NCI-H187 treated with DMSO at 0.1 percent for 48 hours (cell line): ENCODE data around the gene TTC33.
"Not testable (repeated sequence)": the region's sequence is repeated elsewhere in the genome, so short reads cannot be mapped to it uniquely, and the experiment has no call there.

ENCODE experiments used
- DNase-seq: peaks from one replicate; lab custom pipeline; 2025; lab: John Stamatoyannopoulos, UW

TTC33 gene

DNA sequence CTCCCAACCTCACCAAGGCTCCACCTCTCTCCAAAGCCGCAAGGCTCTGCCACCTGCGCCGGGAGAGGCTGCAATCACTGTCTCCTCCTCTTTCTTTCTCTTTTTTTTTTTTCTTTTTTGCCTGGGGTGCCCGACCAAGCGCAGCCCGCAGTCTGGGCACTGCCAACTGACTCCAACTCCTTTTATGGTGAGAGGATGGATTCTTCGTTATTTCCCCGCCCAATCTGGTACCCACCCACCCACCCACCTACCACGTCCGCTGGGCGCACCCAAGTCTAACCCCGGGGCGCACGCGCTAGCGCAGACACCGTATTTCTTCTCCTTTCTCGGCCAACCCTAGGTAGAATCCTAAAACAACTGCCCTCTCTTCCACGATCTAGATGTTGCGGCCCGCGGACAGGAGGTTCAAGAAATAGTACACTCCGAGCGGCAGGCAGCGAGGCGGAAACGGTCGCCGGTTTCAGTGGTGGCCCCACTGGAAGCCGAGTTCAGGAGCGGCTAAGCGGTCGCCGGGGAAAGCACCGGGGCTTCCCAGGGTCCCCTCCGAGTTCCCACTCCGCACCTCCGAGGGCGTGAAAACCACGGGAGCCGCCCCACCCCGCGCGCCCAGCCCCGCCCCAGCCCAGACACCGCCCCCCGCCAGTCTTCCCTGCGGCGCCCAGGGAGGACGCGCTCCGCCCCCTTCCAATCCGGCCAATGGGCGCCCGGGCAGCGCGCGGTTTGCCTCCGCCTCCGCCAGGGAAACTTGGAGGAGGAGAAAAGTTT, 76.4 kb downstream of the TTC33 start:
- no peak for DNase-seq

DNA sequence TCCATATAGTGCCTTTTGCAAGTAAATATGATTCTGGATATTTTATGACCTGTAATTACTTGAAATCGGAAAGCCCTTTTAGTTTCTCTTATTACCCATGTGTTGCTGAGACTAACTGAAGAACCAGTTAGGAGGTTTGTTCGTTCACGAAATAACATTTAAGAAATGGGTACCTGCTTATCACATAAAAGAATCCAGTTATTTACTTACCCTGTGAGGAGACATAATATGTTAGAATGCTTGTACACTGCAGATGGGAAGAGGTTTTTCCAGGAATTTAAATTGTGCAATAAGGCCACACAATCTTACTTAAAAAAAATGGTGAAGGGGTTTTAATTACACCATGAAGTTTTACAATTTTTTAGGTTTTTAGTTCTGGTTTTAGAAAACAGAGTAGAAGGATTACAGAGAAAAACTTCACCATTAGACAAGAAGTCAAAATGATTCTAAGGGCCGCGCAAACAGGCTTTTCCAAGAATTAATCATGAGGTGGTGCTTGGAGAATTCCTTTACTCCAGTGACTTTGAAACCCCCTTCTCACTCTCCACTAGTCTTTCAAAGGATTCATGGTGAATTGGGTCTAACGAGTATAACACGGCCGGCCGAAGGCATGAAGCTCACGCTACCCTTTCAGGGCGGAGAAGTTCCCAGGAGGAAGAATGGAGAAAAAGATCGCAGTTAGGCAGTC, 77.2 kb downstream of the TTC33 start:
- no peak for DNase-seq

DNA sequence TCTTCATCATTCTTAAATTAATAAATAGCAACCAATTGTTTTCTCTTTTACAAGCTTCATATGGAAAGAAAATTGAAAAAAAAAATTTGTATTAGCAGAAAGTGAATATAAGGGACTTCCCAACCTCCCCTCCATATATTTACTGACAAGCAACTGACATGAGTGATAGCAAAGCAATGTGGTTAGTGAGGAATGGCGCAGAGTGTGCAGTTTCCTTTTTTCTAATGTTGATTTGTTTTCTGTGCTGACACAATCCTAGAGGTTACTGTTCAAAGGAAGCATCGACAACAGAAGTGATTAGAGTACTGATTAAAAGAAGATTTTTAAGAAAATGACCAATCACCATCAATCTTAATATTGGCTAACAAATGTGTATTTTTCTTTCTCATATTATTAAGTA, 77.7 kb downstream of the TTC33 start:
- DNase-seq, result no peak

GRCh38 chr5:40677456-40677855, 78.3 kb downstream of the TTC33 start:
- DNase-seq, result no peak

- no peak for DNase-seq
These were observed 79.0 kb downstream of the TTC33 start for GRCh38 chr5:40676613-40677343.

DNA sequence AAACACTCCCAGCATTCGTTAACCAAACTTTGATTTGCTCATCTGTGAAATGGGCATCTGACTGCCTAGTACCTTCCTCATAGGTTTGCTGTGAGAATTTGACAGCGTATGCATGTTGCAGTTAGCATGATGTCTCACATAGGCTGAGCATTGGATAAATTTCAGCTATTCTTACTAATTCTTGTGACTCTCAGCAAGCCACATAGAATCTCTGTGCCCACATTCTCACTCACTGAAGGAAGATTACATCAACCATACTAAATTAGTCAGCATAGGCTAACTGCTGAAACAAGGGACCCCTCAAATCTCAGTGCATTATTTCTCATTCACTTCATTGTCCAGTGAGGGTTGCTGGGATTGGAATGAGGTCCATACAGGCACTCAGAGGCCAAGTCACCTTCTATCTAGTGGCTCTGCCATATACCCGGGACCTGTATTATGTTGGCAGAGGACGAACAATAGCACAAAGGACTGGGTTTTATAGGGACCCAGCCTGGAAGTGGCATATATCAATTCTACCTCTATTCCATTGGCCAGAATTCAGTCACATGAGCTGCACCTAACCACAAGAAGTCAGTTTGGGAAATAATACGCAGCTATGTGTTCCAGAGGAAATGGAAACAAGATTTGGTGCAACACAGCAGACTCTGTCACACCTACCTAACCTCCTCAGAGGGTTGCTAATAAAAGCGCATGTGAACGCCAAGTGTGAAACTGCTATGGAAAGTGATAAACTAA, 80.2 kb downstream of the TTC33 start:
- no peak for DNase-seq

DNA sequence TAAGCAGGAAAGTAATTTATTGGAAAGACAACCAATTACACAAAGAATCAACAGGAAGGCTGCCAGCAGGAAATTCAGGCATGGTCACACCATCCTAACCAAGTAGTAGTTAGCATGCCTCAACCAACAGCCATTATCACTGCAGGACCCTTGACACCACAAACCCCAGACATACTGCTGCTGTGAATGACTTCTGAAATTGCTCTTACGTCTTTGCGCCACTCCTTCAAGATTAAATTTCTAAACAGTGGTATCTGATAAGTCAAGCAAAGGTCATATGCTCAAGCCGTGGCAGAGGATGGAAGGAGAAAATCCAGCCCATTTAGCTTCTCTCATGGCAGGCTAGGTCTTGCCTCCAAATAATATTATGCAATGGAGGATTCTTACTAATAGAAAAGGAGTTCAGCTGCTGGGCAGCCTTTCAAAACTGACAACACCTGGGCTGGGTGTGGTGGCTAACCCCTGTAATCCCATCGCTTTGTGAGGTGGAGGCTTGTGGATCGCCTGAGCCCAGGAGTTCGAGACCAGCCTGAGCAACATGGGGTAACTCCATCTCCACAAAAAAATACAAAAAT, 81.0 kb downstream of the TTC33 start:
- no peak for DNase-seq

DNA sequence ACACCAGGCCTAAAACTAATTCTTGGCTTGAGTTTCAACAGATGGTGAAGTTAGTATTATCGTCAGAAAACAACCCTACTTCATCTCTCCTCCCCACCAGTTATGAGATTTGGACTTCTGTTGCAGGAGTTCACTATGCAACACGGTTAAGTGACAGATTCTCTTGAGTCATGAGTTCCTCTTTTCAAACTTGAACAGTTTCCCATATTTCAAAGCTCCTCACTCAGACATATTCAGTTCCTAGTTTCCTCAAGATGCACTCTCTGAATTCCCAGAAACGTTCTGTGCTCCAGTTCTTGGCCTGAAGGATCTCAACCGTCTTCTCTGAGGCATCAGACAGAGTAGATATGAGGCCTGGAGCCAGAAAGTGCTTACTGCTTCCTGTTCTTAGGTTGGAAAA, 83.3 kb downstream of the TTC33 start:
- no peak for DNase-seq

DNA sequence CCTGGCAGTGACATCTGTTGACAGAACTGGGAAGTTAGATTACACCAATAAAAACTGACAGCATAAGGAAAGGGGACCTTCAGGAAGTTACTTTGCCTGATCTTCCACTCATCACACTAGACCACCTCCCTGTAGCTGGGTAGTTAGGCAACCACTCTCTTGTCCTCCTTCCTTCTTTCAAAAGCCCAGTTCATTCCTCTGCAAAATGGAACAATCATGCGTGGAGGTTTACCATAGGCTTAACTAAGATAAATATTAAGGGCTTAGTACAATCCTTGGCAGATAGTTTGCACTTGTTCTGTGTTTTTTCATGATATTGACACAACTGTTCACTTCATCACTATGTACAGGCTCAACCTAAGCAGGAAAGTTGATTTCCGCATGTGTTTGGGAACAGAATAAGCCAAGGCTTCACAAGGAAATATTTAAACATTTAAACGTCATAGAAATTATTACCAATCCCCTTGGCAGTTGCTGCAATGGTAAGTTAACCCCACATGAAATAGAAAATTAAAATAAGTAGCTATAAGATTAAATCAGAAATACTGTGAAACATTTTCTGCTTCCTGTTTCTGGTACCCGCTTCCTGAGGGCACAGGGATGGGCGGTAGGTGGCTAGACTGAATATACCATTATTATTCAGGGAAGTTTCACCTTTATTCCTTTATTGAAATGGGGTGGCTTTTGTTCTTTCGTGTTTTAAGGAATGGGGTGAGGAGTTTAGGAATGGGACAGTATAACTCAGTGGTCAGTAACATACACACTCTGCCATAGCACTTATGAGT, 86.0 kb downstream of the TTC33 start:
- no peak for DNase-seq

- no peak for DNase-seq
These were observed 88.5 kb downstream of the TTC33 start for GRCh38 chr5:40667161-40667663.

- DNase-seq, result no peak
These were observed 89.1 kb downstream of the TTC33 start for GRCh38 chr5:40666657-40667056.

GRCh38 chr5:40665635-40666298, 90.0 kb downstream of the TTC33 start:
- DNase-seq, result no peak

DNA sequence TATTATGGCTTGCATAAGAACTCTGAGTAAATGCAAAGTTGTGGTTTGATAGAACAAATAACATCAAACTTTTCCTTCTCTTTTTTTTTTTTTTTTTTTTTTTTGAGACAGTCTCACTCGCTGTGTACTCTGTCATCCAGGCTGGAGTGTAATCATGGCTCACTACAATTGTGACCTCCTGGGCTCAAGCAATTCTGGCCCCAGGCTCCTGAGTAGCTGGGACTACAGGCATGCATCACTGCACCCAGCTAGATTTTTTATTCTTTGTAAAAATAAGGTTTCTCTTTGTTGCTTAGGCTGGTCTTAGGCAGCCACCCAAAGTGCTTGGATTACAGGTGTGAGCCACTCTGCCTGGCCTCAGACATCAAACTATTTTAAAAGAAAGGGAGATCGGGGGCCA, 95.0 kb downstream of the TTC33 start:
- no peak for DNase-seq

DNA sequence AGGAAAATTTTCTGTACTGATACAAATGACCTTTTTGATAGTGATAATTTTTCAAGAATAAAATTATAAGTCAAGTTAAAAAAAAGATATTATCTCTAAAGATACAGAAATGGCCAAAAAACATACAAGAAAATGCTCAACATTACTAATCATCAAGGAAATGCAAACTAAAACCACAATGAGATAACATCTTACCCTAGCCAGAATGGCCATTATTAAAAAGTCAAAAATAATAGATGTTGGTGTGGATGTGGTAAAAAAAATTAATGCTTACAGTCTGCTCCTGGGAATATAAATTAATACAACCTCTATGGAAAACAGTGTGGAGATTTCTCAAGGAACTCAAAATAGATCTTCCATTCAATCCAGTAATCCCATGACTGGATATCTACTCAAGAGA, 99.0 kb downstream of the TTC33 start:
- no peak for DNase-seq

DNA sequence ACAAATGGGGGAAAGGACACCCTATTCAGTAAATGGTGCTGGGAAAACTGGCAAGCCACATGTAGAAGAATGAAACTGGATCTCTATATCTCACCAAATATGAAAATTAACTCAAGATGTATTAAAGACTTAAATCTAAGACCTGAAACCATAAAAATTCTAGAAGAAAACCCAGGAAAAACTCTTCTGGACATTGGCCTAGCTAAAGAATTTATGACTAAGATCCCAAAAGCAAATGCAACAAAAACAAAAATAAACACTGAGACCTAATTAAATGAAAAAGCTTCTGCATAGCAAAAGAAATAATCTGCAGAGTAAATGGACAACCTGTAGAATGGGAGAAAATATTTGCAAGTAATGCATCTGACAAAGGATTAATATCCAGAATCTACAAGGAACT, 99.7 kb downstream of the TTC33 start:
- DNase-seq, result not testable (repeated sequence)

DNA sequence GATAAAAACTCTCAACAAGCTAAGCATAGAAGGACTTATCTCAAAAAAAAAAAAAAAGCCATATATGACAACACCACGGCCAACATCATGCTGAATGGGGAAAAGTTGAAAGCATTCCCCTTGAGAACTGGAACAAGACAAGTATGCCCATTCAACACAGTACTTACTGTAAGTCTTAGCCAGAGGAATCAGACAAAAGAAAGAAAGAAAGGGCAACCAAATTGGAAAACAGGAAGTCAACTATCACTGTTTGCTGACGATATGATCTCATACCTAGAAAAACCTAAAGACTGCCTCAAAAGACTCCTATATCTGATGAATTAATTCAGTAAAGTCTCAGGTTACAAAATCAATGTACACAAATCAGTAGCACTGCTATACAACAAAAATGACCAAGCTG, 100.6 kb downstream of the TTC33 start:
- DNase-seq, result no peak

DNA sequence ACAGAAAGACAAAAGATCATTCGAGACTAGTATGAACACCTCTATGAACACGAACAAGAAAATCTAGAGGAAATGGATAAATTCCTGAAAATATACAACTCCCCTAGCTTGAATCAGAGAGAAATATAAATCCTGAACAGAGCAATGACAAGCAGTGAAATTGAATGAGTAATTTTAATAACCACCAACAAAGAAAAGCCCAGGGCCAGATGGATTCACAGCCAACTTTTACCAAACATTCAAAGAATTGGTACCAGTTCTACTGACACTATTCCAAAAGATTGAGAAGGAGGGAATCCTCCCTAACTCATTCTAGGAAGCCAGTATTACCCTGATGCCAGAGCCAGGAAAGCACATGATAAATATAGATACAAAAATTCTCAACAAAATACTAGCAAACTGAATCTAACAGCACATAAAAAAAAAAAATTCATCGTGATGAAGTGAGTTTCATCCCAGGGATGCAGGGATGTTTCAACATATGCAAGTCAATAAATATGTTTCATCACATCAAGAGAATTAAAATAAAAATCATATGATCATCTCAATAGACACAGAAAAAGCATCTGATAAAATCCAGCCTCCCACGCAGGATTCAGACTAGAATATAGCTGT, 101.3 kb downstream of the TTC33 start:
- DNase-seq, result no peak

DNA sequence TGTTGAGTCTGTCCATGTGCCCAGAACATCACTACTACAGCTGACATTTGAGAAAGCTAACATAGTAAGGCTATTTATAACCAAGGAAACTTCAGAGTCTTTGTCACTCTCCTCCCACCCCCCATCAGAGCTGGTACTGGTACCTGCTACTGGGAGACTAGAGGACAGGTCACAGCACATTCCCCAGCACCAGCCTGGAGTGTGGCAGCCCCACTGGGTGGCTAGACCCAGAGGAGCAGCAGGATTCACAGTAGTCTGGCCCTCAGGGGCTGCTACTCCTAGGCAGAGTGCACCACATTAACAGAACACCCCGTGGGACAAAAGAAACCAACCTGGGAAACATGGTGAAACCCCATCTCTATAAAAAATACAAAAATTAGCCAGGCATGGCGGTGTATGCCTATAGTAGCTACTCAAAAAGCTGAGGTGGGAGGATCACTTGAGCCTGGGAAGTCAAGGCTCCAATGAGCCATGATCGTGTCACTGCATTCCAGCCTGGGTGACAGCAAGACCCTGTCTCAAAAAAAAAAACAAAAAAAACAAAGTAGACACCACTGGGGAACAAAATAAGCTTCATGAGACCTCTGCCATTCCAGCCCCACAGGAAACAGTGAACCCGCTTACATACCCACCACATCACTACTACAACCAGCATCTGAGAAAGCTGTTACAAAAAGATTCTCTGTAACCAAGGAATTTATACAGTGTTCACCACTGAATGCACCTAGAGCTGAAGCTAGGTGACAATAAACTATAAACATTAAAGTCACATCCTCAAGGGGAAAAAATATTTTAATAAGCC, 102.3 kb downstream of the TTC33 start:
- no peak for DNase-seq
